ENCODE data around the gene OOSP4B.
"Not testable (repeated sequence)": the region's sequence is repeated elsewhere in the genome, so short reads cannot be mapped to it uniquely, and the experiment has no call there.

OOSP4B gene

DNA sequence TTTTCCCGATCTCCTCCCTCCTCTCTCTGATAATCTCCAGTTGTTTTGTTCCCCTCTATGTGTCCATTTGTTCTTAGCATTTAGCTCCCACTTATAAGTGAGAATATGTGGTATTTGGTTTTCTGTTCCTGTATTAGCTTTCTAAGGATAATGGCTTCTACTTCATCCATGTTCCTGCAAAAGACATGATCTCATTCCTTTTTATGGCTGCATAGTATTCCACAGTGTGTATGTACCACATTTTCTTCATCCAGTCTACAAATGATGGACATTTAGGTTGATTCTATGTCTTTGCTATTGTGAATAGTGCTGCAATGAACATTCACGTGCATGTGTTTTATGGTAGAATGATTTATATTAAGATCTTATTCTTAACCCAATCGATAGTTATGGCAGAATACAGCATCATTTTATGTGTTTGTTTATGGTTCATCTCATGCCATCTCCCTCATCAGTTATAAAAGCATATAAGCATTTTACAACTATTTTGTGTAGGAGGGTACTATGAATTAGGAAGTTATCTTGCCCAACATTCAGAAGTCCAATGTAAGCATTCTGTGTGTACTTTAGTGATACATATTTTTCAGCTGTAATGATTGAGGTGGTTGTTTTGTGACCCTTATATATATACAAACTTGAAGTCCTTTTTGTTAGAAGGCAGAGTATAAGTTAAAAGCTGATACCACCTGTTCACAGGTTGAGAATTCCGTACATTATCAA, 42.7 kb downstream of the OOSP4B start:
- no peak for DNase-seq (ENCODE audit: low read depth)

DNA sequence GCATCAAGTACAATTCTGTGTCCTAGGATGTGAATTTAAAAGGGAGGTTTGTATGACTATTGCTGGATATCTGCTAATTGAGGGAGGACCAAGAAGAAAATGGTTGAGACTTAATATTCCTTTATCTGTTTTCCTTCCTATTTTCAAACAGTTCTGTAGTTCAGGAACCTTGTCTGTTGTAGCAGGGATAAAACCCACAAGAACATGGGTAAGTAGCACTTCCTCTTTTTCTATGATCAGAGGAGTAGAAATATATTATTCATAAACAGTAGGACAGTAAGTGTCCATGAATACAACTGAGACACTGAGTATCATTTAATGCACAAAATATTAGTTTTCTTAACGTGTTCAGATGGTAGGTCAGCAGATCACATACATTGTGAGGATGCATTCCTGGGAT, 47.1 kb downstream of the OOSP4B start:
- no peak for DNase-seq (ENCODE audit: low read depth)

DNA sequence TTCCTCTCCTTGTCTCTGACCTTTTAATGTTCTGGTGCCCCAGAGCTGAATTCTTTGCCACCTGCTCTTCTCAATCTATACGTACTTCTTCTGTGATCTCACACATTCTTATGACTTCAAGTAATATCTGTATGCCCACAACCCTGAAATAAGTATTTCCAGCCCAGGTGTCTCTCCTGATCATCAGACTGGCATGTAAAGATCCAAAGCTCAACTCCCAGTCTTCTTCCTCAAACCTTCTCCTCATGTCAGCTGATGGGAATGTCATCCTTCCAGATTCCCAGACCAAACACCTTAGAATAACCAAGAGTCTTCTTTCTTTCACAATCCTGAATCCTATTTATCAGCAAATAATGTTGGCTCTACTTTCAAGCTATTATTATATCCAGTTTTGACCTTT, 48.8 kb downstream of the OOSP4B start:
- no peak for DNase-seq (ENCODE audit: low read depth)

DNA sequence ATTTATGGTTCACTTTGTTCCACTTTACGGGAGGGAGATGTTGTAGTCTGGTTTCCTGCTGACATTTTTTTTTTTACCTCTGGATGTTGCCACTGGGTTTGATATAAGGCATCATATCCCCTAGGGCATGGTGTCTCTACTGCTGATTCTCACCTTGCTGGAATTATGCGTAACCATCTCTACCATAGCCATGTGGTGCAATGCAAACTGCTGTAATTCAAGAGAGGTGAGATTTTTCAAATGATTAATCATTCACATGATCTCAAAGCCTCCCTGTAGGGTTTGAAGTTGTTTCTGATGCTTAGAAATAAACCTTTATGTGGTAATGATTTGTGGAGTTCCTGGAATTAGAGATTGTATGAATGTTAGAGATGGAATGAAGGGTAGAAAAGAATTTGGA, 52.5 kb downstream of the OOSP4B start:
- no peak for DNase-seq (ENCODE audit: low read depth)

- DNase-seq (ENCODE audit: low read depth) = not testable (repeated sequence)
Measured at GRCh38 chr11:60071644-60072043, 54.7 kb downstream of the OOSP4B start.

DNA sequence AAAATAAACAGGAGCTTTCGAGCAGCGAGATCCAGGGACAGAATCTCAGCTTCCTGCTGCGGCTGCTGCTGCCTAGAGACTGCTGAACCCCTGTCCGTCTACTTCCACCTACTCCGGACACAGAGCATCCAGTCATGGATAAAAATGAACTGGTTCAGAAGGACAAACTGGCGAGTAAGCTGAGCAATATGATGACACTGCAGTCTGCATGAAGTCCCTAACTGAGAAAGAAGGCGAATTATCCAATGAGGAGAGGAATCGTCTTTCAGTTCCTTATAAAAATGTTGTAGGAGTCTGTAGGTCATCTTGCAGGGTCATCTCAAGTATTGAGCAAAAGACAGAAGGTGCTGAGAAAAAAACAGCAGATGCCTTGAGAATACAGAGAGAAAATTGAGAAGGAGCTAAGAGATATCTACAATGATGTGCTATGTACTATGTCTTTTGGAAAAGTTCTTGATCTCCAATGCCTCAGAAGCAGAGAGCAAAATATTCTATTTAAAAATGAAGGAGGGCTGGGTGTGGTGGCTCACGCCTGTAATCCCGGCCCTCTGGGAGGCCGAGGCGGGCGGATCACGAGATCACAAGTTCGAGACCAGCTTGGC, 60.3 kb downstream of the OOSP4B start:
- DNase-seq (ENCODE audit: low read depth) = no peak

DNA sequence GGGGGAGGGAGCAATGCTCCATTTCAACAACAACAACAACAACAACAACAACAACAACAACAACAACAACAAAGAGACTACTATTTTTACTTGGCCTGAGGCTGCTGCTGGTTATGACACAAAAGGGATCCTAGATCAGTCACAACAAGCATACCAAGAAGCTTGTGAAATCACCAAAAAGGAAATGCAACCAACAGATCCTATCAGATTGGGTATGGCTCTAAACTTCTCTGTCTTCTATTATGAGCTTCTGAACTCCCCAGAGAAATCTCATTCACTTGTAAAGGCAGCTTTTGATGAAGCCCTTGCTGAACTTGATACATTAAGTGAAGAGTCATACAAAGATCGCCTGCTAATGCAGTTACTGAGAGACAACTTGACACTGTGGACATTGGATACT, 61.0 kb downstream of the OOSP4B start:
- DNase-seq (ENCODE audit: low read depth) = no peak

DNA sequence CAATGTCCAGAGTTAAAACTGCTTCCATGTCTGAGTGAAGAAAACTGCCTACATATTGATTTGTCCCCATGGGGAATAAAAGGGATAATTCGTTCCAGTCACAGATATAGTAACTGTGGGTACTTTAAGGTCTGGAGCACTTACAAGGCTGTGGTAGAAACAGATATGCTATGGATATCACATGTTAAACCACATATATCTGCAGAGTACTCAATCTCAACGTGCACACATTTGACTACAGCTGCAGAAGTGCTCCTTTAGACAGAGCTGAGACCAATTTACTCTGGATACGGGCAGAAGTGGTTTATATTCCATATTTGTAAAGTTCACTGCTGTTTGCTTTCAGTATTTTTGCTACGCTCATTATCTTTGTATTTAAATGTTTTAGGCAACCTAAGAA, 61.8 kb downstream of the OOSP4B start:
- no peak for DNase-seq (ENCODE audit: low read depth)

DNA sequence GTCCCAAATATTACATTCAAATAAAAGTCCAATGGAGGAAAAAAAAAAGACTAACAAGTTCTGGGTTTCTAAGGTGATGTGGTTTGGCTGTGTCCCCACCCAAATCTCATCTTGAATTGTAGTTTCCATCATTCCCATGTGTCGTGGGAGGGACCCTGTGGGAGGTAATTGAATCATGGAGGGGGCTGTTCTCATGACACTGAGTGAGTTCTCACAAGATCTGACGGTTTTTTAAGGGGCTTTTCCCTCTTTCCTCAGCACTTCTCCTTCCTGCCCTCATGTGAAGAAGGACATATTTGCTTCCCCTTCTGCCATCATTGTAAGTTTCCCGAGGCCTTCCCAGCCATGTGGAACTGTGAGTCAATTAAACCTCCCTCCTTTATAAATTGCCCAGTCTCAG, 63.6 kb downstream of the OOSP4B start:
- DNase-seq (ENCODE audit: low read depth) = no peak

Data from EH (cell line).